Colonic mucosa (tissue), 4 donors: ENCODE data around the gene HOXB7. TPM values are rescaled to one million over a fixed set of nuclear protein-coding genes. Genes with fewer than 3 reads are reported as not detected.

Experiments
- DNase-seq: peaks from one replicate; pipeline ENCODE4 v3.0.0-alpha.2; 2020
- H3K27ac ChIP-seq: fragments of 200-600 bp; one replicate; pipeline ENCODE4 v1.8.0; 2021
- H3K27me3 ChIP-seq: fragments of 200-600 bp; one replicate; pipeline ENCODE4 v1.8.0; 2021
- H3K36me3 ChIP-seq: fragments of 200-600 bp; one replicate; pipeline ENCODE4 v1.8.0; 2021
- H3K4me1 ChIP-seq: fragments of 200-600 bp; one replicate; pipeline ENCODE4 v1.8.0; 2021; ENCODE audit warnings: mild to moderate bottlenecking
- H3K4me3 ChIP-seq: fragments of 200-600 bp; one replicate; pipeline ENCODE4 v1.8.0; 2021
- H3K9ac ChIP-seq, 2 donors: one replicate each; pipeline ENCODE4 v1.7.0; 2013; ENCODE audit warnings: control low read depth in 2 of 2, low read depth in 2 of 2, low read length in 2 of 2
- H3K9me3 ChIP-seq: fragments of 200-600 bp; one replicate; pipeline ENCODE4 v1.8.0; 2021
- CTCF ChIP-seq: fragments of 200-600 bp; IDR thresholded peaks from one replicate; pipeline ENCODE4 v1.8.0; 2022; ENCODE audit warnings: antibody characterized with exemption, mild to moderate bottlenecking
- intact Hi-C: fragments of 100-400 bp; cut with DNase I; formaldehyde crosslinking; loops from one replicate; pipeline ENCODE4 v1.14.1; 2022
- total RNA-seq, 2 donors: library from RNA; stranded (reverse); fragmentation: NEBNext Ultra II Directional in 1 of 2; extraction: Animal tissue kit (Norgen Biotek cat#: 25700) in 1 of 2; gene quantifications; one replicate each; pipeline ENCODE4 v1.2.1, GENCODE V29; 2021
- donor health status: healthy.
- donor health status: DM: no; HTN: no; CAD: no.
- donor health status: DM: no; HTN: no; CAD: no.

The HOXB7 gene
- total RNA-seq, 2 donors from 2014 or later = 25.9 to 31.4 TPM

GRCh38 chr17:48634493-48635208 lies 23.8 kb upstream of the HOXB7 start:
- peak; percentile 87 for DNase-seq
- Histone ChIP-seq H3K36me3 (no peaks in the 10 kb centered on the region), H3K27me3 (peaks cover 28% of the 10 kb centered on the region), H3K4me1 (peaks cover 20% of the 10 kb centered on the region), H3K9ac (peak overlapping the region; percentile 30 to 76), H3K9me3 (no peaks in the 10 kb centered on the region), H3K4me3 (no peak overlapping the region), H3K27ac (peak overlapping the region; percentile 86)
- intact Hi-C loops = no loop called here
- no peak for TF ChIP-seq CTCF

GRCh38 chr17:48633266-48633677 lies 22.5 kb upstream of the HOXB7 start:
- Histone ChIP-seq H3K4me3 (peak overlapping the region; percentile 33), H3K4me1 (peaks cover 26% of the 10 kb centered on the region), H3K9me3 (no peaks in the 10 kb centered on the region)

GRCh38 chr17:48632579-48633265 lies 21.9 kb upstream of the HOXB7 start:
- H3K27me3 ChIP-seq = peaks cover 34% of the 10 kb centered on the region
- no peaks in the 10 kb centered on the region for H3K36me3 ChIP-seq
- intact Hi-C loops = no loop called here
- H3K9ac ChIP-seq = peak overlapping the region; percentile 71 to 76
- H3K4me3 ChIP-seq = peak overlapping the region; percentile 33
- DNase-seq = peak; percentile 30
- peaks cover 26% of the 10 kb centered on the region for H3K4me1 ChIP-seq
- no peak for TF ChIP-seq CTCF
- H3K9me3 ChIP-seq = no peaks in the 10 kb centered on the region
- peak overlapping the region; percentile 86 for H3K27ac ChIP-seq

More at GRCh38 chr17:48633266-48633677, 22.5 kb upstream of the HOXB7 start:
- H3K27me3 ChIP-seq = peaks cover 34% of the 10 kb centered on the region
- H3K36me3 ChIP-seq = no peaks in the 10 kb centered on the region
- DNase-seq = peak; percentile 32
- peak overlapping the region; percentile 71 to 76 for H3K9ac ChIP-seq
- TF ChIP-seq CTCF = no peak
- H3K27ac ChIP-seq = peak overlapping the region; percentile 86
- intact Hi-C loops = no loop called here

GRCh38 chr17:48631693-48632578 lies 21.1 kb upstream of the HOXB7 start:
- Histone ChIP-seq H3K9ac (peak overlapping the region; percentile 71 to 76), H3K4me3 (peak overlapping the region; percentile 8), H3K4me1 (peaks cover 26% of the 10 kb centered on the region), H3K9me3 (no peaks in the 10 kb centered on the region), H3K27me3 (peaks cover 40% of the 10 kb centered on the region), H3K36me3 (no peaks in the 10 kb centered on the region), H3K27ac (peak overlapping the region; percentile 86)
- DNase-seq = peak; percentile 64
- no peak for TF ChIP-seq CTCF
- intact Hi-C loops = no loop called here
